HK-2 (cell line): ENCODE data around the gene SSR4.

ENCODE experiments used
- DNase-seq: peaks from one replicate; pipeline ENCODE4 v3.0.0-alpha.2; 2018; ENCODE audit not compliant: unreplicated experiment

The SSR4 gene

DNA sequence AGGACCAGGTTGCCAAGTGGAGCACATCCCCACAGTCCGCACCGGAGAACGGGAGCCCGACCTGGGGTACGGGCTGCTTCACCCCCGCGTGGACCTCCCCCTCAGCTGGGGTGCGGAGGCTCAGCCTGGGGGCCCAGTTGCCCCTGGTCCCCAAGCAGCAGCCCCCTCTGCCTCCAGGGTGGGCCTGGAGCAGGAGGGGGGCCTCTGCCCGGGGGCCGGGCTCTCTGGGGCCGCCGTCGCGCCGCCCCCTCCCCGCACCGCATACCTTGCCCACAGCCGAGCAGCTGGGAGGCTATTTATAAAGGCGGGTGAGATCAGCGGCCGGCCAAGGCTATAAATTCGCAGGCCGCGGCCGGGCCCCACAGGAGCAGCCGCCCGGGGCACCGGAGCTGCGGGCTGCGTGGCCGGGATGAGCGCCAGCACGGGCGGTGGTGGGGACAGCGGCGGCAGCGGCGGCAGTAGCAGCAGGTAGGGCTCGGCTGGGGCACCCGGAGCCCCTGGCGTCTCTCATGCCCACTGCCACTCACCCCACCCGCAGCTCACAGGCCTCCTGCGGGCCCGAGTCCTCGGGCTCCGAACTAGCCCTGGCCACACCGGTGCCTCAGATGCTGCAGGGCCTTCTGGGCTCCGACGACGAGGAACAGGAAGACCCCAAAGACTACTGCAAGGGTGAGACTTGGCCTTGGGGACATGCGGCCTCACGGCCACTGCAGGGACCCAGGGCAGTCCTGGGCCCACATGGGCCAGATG is 13.6 kb upstream of the SSR4 start, which contains the start of gene SRPK3:
Gene SRPK3, plus strand, starts transcription at position 364 of the 750 bp plus-strand sequence. Its CDS starts 46 bp downstream, at position 410.
- no peak for DNase-seq

DNA sequence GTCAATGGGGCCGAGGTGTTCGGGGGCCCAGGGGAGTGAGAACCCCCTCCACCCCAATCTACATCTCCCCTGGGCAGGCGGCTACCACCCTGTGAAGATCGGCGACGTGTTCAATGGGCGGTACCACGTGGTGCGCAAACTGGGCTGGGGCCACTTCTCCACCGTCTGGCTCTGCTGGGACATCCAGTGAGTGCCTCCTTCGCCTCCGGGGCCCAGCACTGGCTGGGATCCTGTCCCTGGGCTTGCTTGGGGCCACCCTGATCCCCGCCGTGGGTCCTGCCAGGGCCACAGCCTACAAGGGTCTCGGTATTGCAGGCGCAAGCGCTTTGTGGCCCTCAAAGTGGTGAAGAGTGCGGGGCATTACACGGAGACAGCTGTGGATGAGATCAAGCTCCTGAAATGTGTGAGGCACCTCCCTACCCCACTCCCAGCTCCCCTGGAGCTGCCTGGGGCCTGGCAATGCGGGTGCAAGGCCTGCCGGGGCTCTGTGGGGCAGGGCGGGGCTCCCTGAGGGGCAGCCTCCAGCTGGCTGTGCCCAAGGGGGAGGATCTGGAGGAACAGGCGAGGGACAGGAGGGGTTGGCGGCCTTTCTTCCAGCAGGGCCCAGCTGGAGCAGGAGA is 12.9 kb upstream of the SSR4 start:
- no peak for DNase-seq

DNA sequence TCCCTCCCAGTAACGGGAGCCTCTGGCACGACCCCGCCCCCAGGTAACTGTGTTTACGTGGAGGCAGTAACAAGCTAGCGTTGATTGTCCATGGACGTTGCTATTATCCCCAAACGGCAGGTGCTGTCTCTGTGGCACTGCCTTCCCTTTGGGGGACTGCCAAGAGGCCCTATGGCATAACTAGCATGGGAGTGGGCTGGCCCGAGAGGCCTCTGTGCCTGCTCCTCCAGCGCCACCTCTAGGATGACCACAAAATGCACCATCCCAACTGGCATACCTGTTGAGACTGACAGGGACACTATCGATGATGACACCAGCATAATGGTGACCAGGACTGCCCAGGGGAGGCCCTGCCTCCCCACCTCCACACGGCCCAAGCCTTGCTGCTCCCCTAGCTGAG is 12.2 kb upstream of the SSR4 start:
- DNase-seq, result no peak

DNA sequence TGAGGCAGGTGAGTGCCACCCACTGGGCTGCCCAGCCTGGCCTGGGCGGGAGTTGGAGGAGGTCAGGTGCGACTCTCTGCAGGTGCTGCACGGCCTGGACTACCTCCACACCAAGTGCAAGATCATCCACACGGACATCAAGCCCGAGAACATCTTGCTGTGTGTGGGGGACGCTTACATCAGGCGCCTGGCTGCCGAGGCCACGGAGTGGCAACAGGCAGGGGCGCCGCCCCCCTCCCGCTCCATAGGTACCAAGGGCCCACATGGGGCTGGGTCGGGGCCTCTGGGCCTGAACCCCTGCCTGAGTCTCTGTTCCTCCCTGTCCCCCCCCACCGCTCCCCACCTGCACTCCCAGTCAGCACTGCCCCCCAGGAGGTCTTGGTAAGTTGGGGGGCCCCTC is 11.6 kb upstream of the SSR4 start:
- no peak for DNase-seq

DNA sequence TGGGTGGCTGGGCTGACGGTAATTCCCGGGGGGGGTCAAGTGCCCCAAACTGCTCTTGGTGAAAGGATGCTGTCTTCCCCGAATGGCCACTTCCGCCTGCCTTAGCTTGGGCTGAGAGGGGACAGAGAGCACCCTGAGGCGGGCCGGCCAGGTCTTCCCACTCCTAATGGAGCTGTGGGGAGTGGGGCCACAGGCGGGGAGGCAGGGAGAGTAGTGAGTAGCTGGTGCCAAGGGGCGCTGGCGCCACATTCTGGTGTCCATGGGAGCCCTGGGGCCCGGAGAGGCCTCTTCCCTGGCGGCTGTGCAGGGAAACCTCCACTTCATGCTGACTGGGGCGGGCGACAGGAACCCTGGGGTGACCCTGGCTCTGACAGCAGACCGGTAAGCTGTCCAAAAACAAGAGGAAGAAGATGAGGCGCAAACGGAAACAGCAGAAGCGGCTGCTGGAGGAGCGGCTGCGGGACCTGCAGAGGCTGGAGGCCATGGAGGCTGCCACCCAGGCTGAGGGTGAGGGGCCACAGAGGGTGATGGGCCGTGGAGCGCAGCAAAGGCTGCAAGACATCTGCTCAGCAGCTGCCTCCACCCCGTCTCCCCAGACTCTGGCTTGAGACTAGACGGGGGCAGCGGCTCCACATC is 11.0 kb upstream of the SSR4 start:
- no peak for DNase-seq

- no peak for DNase-seq
Measured at GRCh38 chrX:153784325-153784967, 10.0 kb upstream of the SSR4 start.

DNA sequence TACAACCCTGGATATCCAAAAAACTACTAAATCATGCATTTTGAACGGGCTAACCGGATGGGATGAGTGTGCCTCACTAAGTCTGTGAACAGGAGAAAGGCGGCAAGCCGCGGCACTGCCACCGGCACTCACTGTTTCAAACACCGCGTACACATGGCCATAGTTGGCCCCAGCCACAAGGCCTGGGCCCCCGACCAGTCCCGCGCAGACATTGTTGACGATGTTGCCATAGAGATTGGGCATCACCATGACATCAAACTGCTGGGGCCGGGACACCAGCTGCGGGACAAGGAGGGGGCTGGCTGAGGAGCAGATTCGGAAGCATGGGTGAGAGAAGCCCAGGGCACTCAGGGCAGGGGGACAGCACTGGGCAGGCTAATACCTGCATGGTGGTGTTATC is 7.8 kb upstream of the SSR4 start:
- no peak for DNase-seq

DNA sequence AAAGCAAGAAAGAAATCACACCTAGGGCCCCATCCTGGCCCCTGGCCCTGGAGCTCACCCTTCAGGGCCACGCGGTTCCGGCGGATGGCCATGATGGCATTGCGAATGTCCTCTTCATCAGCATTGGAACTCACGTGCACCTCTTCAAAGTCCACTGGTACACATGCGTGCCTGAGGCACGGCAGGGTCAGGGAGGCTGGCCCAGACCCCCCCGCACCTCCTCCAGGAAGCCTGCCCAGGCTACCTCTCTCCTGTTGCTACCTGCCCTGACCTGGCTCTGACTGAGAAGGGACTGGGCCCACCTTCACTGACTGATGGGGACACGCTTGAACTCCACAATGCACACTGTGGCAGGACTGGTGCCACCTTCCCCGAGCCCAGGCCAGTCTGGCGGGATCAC is 4.8 kb upstream of the SSR4 start:
- DNase-seq, result no peak

- DNase-seq, result no peak
Measured at GRCh38 chrX:153791104-153791852, 3.2 kb upstream of the SSR4 start.

DNA sequence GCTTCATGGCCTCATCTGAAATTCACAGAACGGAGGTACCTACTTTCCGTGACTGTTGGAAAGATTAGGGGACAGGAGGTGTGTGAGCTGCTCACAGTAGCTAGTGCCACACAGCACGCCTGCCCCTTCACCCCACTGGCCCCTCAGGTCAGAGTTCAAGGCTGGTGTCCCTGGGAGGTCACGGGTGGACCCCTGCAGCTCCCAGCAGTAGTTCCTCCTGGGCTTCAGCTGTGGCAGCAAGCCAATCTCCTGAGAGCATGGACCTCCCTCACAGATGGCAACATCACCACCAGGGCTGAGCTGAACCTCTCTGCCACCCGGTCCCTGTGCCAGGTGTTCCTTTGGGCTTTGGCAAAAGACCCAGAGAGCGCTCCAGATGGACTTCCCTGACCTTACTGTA is 2.1 kb upstream of the SSR4 start:
- DNase-seq, result no peak

- DNase-seq, result no peak
Measured at GRCh38 chrX:153793291-153793690, 1.2 kb upstream of the SSR4 start.

- DNase-seq, result no peak
Measured at GRCh38 chrX:153794897-153795816, 689 bp downstream of the SSR4 start.

DNA sequence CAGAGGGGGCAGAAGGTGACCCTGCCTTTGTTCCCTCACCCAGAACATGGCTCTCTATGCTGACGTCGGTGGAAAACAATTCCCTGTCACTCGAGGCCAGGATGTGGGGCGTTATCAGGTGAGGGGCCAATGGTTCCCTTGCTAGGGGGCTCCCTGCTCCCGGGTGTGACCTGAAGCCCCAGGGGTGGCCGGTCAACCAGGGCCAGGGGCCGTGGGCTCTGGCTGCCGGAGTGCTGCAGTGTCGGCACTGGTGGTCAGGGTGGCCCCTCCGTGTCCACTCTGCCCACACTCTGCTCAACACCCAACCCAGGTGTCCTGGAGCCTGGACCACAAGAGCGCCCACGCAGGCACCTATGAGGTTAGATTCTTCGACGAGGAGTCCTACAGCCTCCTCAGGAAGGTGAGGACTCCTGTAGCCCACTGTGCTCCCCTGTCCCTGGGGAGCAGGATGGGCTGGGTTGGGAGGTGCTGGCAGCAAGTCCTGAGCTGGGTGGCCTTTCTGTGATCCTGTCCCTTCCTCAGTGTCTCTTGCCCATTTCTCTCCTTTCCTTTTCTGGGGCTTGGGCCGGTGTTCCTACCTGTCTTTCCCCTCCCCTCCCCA is 3.0 kb downstream of the SSR4 start:
- DNase-seq, result no peak

DNA sequence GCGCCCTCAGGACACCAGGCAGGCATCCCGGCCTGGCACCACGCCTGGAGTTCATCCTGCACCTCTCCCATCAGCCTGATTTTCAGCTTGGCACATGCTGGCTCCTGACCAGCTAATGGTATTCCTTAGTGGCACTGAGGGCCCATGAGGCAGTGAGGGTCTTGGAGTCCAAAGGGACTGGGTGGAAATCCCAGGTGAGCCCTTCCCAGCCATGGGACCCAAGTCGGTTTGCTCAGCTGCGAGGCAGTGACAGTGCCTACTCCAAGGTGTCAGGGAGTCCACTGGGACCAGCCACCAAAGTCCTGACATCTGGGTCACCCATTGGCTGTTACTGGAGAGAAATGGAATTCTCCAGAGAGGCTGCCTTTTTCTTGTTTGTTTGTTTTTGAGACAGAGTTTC is 4.9 kb downstream of the SSR4 start:
- DNase-seq, result no peak

- no peak for DNase-seq
Measured at GRCh38 chrX:153800177-153800722, 5.8 kb downstream of the SSR4 start.

DNA sequence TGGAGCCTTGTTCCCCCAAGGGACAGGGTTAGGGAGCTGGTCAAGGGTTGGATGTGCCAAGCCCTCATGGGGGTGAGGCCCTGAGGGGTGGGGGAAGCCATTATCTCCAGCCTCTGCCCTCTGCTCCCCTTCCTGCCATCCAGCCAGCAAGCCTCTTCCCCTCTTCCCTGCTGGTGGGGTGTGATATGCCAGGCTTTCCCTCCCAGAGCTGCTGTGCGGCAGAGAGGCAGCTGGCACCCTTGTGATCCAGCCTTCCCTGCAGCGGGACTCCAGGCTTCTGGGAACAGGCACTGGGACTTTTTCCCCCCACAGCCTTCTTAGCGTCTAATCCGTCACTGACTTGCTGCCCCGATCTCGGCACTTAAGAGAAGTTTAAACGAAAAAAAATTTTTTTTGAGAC is 6.3 kb downstream of the SSR4 start:
- no peak for DNase-seq

- no peak for DNase-seq
Measured at GRCh38 chrX:153801669-153802068, 7.2 kb downstream of the SSR4 start.

DNA sequence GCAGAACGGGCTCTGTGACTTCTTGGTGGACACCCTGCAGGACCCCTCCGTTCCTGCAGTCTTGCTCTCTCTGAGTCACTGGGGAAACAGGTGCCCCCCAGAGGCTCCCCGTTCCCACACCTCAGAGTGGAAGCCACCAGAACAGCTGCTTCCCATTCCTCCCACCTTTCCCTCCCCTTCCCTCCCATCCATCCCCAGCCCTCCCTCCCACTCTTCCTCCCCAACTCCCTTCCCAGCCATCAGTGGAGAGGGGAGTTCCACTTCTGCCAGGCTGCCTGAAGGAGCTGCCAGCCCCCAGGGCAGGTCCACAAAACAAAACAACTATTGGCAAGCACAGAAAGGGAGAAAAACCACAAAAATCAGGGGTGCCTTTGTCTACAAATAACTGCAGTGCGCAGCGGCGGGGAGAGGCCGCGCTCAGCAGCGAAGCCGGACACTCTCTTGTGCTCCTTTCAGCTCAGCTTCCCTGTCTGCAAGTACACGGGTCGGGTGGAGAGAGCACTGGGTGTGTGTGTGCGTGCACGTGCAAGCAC is 8.1 kb downstream of the SSR4 start:
- DNase-seq, result no peak

DNA sequence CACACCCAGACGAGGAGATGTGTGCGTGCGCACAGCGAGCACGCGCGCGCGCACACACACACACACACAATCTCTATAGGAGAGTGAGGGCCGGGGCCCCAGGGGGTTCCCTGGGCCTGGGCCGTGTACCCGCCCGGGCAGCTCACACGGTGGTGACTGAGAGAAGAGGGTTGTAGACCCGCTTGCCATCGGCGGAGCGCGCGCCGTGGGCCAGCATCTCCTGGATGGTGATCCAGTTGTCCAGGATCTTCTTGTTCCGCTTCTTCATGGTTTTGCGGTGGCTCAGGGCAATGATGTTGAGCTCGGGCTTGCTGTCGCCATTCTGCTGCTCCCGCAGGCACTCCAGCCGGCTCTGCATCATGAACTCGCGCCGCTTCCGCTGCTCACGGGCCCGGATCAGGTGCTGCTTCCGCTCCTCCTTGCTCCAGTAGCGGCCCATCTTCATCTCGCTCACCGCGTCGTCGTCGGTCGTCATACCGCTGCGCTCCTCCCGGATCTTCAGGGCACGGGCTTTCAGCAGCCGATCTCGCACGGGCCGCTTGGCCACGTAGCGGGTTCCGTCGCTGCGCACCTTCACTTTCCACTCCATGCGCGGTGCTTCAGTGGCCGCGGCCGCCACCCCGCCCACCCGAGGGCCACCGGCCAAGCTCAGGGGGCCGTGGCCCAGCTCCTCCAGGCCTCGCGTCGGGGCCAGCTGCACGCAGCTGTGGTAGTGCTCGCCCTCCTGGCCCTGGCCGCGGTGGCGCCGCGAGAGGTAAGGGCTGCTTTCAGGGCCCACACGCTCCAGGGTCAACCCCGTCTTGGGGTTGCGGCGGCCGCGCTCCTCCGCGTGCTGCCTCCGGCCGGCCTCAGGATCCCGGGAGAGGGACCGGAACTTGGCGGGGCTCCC is 9.0 kb downstream of the SSR4 start:
- DNase-seq, result no peak
